Vagina (tissue), 2 donors: ENCODE results near the gene ADAMTS16. TPM values are rescaled to one million over a fixed set of nuclear protein-coding genes. Genes with fewer than 3 reads are reported as not detected.

ENCODE experiments used
- DNase-seq, 2 donors: peaks; one replicate each; pipeline ENCODE4 v3.0.0-alpha.2; 2017; ENCODE audit errors: extremely low spot score in 2 of 2
- H3K27ac ChIP-seq: fragments of 200-600 bp; sonication (generic); one replicate; pipeline ENCODE4 v1.5.1; 2019
- H3K27me3 ChIP-seq: fragments of 200-600 bp; sonication (generic); one replicate; pipeline ENCODE4 v1.5.1; 2019
- H3K36me3 ChIP-seq, 2 donors: fragments of 200-600 bp; sonication (generic); one replicate each; pipeline ENCODE4 v1.5.1; 2017 to 2019
- H3K4me1 ChIP-seq: fragments of 200-600 bp; sonication (generic); one replicate; pipeline ENCODE4 v1.5.1; 2019
- H3K4me3 ChIP-seq, 2 donors: fragments of 200-600 bp; sonication (generic); 1 replicate in 1 of 2; 2 replicates in 1 of 2; pipeline ENCODE4 v1.5.1; 2016 to 2019
- H3K9me3 ChIP-seq: fragments of 200-600 bp; sonication (generic); one replicate; pipeline ENCODE4 v1.5.1; 2019
- CTCF ChIP-seq, 3 experiments: fragments of 450-650 bp in 2 of 3; fragments of 200-600 bp in 1 of 3; sonication (generic) in 1 of 3; IDR thresholded peaks; one replicate each; pipeline ENCODE4 v1.5.1; 2017 to 2019; ENCODE audit warnings: antibody characterized with exemption in 3 of 3, mild to moderate bottlenecking in 2 of 3, moderate library complexity in 2 of 3
- POLR2A ChIP-seq, 2 donors: fragments of 450-650 bp; IDR thresholded peaks; one replicate each; pipeline ENCODE4 v1.6.1; 2017; ENCODE audit warnings: antibody characterized with exemption in 2 of 2, mild to moderate bottlenecking in 2 of 2, moderate library complexity in 2 of 2
- POLR2AphosphoS5 ChIP-seq, 2 donors: sonication (generic); formaldehyde crosslinking; IDR thresholded peaks; one replicate each; pipeline ENCODE4 v1.9.0; 2017; ENCODE audit warnings: antibody characterized with exemption in 2 of 2, mild to moderate bottlenecking in 2 of 2, low read depth in 1 of 2; ENCODE audit not compliant: insufficient read depth in 1 of 2
- intact Hi-C: fragments of 100-400 bp; cut with DNase I; formaldehyde crosslinking; loops from one replicate; pipeline ENCODE4 v1.15.1; 2023
- total RNA-seq: library from RNA; depleted of rRNA; stranded (reverse); fragments of >200 nt; gene quantifications from one replicate; pipeline ENCODE4 v1.2.3, GENCODE V29; 2016

The ADAMTS16 gene
- total RNA-seq, 1 donor from 2014 or later: 0.49 TPM

- Histone ChIP-seq H3K9me3 (no peaks in the 10 kb centered on the region), H3K4me3 (no peak overlapping the region), H3K4me1 (no peaks in the 10 kb centered on the region), H3K36me3 (no peaks in the 10 kb centered on the region), H3K27me3 (no peaks in the 10 kb centered on the region), H3K27ac (no peak overlapping the region)
- intact Hi-C loops: no loop called here
- DNase-seq: no peak
- TF ChIP-seq CTCF (IDR thresholded peaks at IDR 0.05) (no peak), POLR2A (IDR thresholded peaks at IDR 0.05) (no peak), POLR2AphosphoS5 (IDR thresholded peaks at IDR 0.05; ENCODE audit: insufficient read depth in 1 of 2, low read depth in 1 of 2) (no peak)
Measured at GRCh38 chr5:5103245-5103644, 36.9 kb upstream of the ADAMTS16 start.

- DNase-seq: no peak
- no peaks in the 10 kb centered on the region for H3K4me1 ChIP-seq
- intact Hi-C loops: no loop called here
- H3K27ac ChIP-seq: no peak overlapping the region
- H3K36me3 ChIP-seq: no peaks in the 10 kb centered on the region
- TF ChIP-seq POLR2AphosphoS5 (IDR thresholded peaks at IDR 0.05; ENCODE audit: insufficient read depth in 1 of 2, low read depth in 1 of 2): no peak
- no peak for TF ChIP-seq POLR2A (IDR thresholded peaks at IDR 0.05)
- TF ChIP-seq CTCF (IDR thresholded peaks at IDR 0.05): no peak
- no peaks in the 10 kb centered on the region for H3K27me3 ChIP-seq
- H3K9me3 ChIP-seq: no peaks in the 10 kb centered on the region
- no peak overlapping the region for H3K4me3 ChIP-seq
Measured at GRCh38 chr5:5104550-5104949, 35.6 kb upstream of the ADAMTS16 start.

GRCh38 chr5:5105531-5105930 is 34.6 kb upstream of the ADAMTS16 start:
- intact Hi-C loops: no loop called here
- H3K4me3 ChIP-seq: no peak overlapping the region
- H3K4me1 ChIP-seq: no peaks in the 10 kb centered on the region
- no peak for TF ChIP-seq POLR2A (IDR thresholded peaks at IDR 0.05)
- TF ChIP-seq POLR2AphosphoS5 (IDR thresholded peaks at IDR 0.05; ENCODE audit: insufficient read depth in 1 of 2, low read depth in 1 of 2): no peak
- TF ChIP-seq CTCF (IDR thresholded peaks at IDR 0.05): no peak
- DNase-seq: no peak
- no peaks in the 10 kb centered on the region for H3K36me3 ChIP-seq
- no peaks in the 10 kb centered on the region for H3K9me3 ChIP-seq
- H3K27me3 ChIP-seq: no peaks in the 10 kb centered on the region
- H3K27ac ChIP-seq: no peak overlapping the region

- intact Hi-C loops: no loop called here
- H3K4me1 ChIP-seq: no peaks in the 10 kb centered on the region
- no peaks in the 10 kb centered on the region for H3K9me3 ChIP-seq
- no peaks in the 10 kb centered on the region for H3K36me3 ChIP-seq
- H3K4me3 ChIP-seq: no peak overlapping the region
- DNase-seq: no peak
- H3K27ac ChIP-seq: no peak overlapping the region
- TF ChIP-seq POLR2A (IDR thresholded peaks at IDR 0.05) (no peak), POLR2AphosphoS5 (IDR thresholded peaks at IDR 0.05; ENCODE audit: insufficient read depth in 1 of 2, low read depth in 1 of 2) (no peak), CTCF (IDR thresholded peaks at IDR 0.05) (no peak)
- no peaks in the 10 kb centered on the region for H3K27me3 ChIP-seq
Measured at GRCh38 chr5:5116956-5117355, 23.2 kb upstream of the ADAMTS16 start.

- Histone ChIP-seq H3K9me3 (no peaks in the 10 kb centered on the region), H3K4me3 (no peak overlapping the region), H3K27me3 (no peaks in the 10 kb centered on the region), H3K36me3 (no peaks in the 10 kb centered on the region), H3K27ac (no peak overlapping the region), H3K4me1 (no peaks in the 10 kb centered on the region)
- intact Hi-C loops: no loop called here
- no peak for TF ChIP-seq POLR2AphosphoS5 (IDR thresholded peaks at IDR 0.05; ENCODE audit: insufficient read depth in 1 of 2, low read depth in 1 of 2)
- no peak for TF ChIP-seq CTCF (IDR thresholded peaks at IDR 0.05)
- TF ChIP-seq POLR2A (IDR thresholded peaks at IDR 0.05): no peak
- DNase-seq: no peak
Measured at GRCh38 chr5:5122776-5123175, 17.4 kb upstream of the ADAMTS16 start.
